HCT116 (cell line): ENCODE results near the gene TGFBR3L. TPM values are rescaled to one million over a fixed set of nuclear protein-coding genes. Genes with fewer than 3 reads are reported as not detected.

Experiments used
- ATAC-seq: fragments of 200-7000 bp; cut with Tn5 transposase; 2 replicates; pipeline ENCODE4 v1.9.1; 2020; ENCODE audit warnings: mild to moderate bottlenecking, moderate library complexity
- BruUV-seq: library from RNA; stranded (reverse); fragments of 400-500 nt; replicated peaks from 2 replicates; lab custom pipeline; 2021; lab: Mats Ljungman, UMichigan
- CTCF ChIA-PET: fragments of 300-600 bp; sonication (Branson Sonifier 250); formaldehyde crosslinking; loops from one replicate; lab custom pipeline; 2021; ENCODE audit warnings: antibody characterized with exemption; lab: Charles Lee
- POLR2A ChIA-PET: fragments of 300-600, 350-600 bp; sonication (Branson Sonifier 250); formaldehyde crosslinking; loops from one replicate; lab custom pipeline; 2021; ENCODE audit warnings: antibody characterized with exemption; lab: Charles Lee
- RAD21 ChIA-PET, 2 experiments: fragments of 300-600 bp; sonication (Branson Sonifier 250); formaldehyde crosslinking; loops; one replicate each; lab custom pipeline; 2023; ENCODE audit warnings: low total read pairs in 2 of 2; ENCODE audit not compliant: uncharacterized antibody in 2 of 2, unreplicated experiment in 2 of 2, low non-redundant PET in 1 of 2; lab: Charles Lee
- DNase-seq: peaks from one replicate; pipeline ENCODE4 v3.0.0-alpha.2; 2010; ENCODE audit warnings: low read depth, low spot score
- H2AFZ ChIP-seq: fragments of 200-600 bp; shearing (Covaris generic), sonication (generic); 2 replicates; pipeline ENCODE4 v1.6.1; 2017; ENCODE audit warnings: low read depth, mixed run types, mixed read lengths, antibody characterized with exemption, low read length; ENCODE audit not compliant: poor library complexity, severe bottlenecking
- H3K27ac ChIP-seq: 2 replicates; pipeline ENCODE4 v1.5.1; 2012; ENCODE audit warnings: low read depth, low read length
- H3K27me3 ChIP-seq: fragments of 200-600 bp; sonication (generic); 2 replicates; pipeline ENCODE4 v1.6.1; 2016; ENCODE audit warnings: mixed run types, low read length, mixed read lengths; ENCODE audit not compliant: insufficient read depth
- H3K36me3 ChIP-seq, 2 experiments: fragments of 200-500 bp in 1 of 2; fragments of 200-600 bp in 1 of 2; sonication (Bioruptor generic) in 1 of 2; sonication (generic) in 1 of 2; 2 replicates each; pipeline versions ENCODE4 v1.5.1 to v1.6.1; 2014 to 2016; ENCODE audit warnings: low read length in 2 of 2, inconsistent platforms in 1 of 2, mixed read lengths in 1 of 2, mixed run types in 1 of 2; ENCODE audit not compliant: insufficient read depth in 2 of 2, control insufficient read depth in 1 of 2
- H3K4me1 ChIP-seq, 2 experiments: fragments of 200-600 bp in 1 of 2; sonication (generic) in 1 of 2; 2 replicates each; pipeline versions ENCODE4 v1.5.1 to v1.6.1; 2012 to 2017; ENCODE audit warnings: low read length in 2 of 2, inconsistent platforms in 1 of 2, mild to moderate bottlenecking in 1 of 2, mixed read lengths in 1 of 2, mixed run types in 1 of 2, moderate library complexity in 1 of 2; ENCODE audit not compliant: insufficient read depth in 2 of 2, control insufficient read depth in 1 of 2
- H3K4me2 ChIP-seq: fragments of 200-600 bp; sonication (generic); 2 replicates; pipeline ENCODE4 v1.6.1; 2017; ENCODE audit warnings: mixed run types, low read length, mixed read lengths
- H3K4me3 ChIP-seq, 2 experiments: fragments of 200-600 bp in 1 of 2; sonication (generic) in 1 of 2; replicated peaks in 1 of 2; 2 replicates each; pipeline ENCODE4 v1.5.1; 2011 to 2016; ENCODE audit warnings: low read length in 2 of 2, control low read depth in 1 of 2, low read depth in 1 of 2, mild to moderate bottlenecking in 1 of 2, mixed read lengths in 1 of 2, mixed run types in 1 of 2
- H3K79me2 ChIP-seq: fragments of 200-600 bp; sonication (generic); 2 replicates; pipeline ENCODE4 v1.6.1; 2017; ENCODE audit warnings: mild to moderate bottlenecking, mixed run types, low read length, moderate library complexity, mixed read lengths; ENCODE audit not compliant: insufficient read depth
- H3K9ac ChIP-seq: fragments of 200-600 bp; sonication (generic); 2 replicates; pipeline ENCODE4 v1.6.1; 2016; ENCODE audit warnings: low read length, mixed read lengths
- H3K9me2 ChIP-seq: fragments of 200-600 bp; sonication (generic), shearing (Covaris generic); 2 replicates; pipeline ENCODE4 v1.6.1; 2017; ENCODE audit warnings: mixed run types, mild to moderate bottlenecking, moderate library complexity; ENCODE audit not compliant: insufficient read depth
- H3K9me3 ChIP-seq, 2 experiments: fragments of 200-500 bp in 1 of 2; fragments of 200-600 bp in 1 of 2; sonication (Bioruptor generic) in 1 of 2; sonication (generic) in 1 of 2; 2 replicates each; pipeline ENCODE4 v1.6.1; 2014 to 2017; ENCODE audit warnings: low read length in 2 of 2, mixed read lengths in 2 of 2, inconsistent platforms in 1 of 2, low read depth in 1 of 2, mild to moderate bottlenecking in 1 of 2, mixed run types in 1 of 2, moderate library complexity in 1 of 2; ENCODE audit not compliant: control insufficient read depth in 1 of 2, insufficient read depth in 1 of 2
- H4K20me1 ChIP-seq: fragments of 200-600 bp; sonication (generic), shearing (Covaris generic); 2 replicates; pipeline ENCODE4 v1.6.1; 2017; ENCODE audit warnings: mixed run types, mild to moderate bottlenecking, moderate library complexity; ENCODE audit not compliant: insufficient read depth
- CBX3 ChIP-seq: IDR thresholded peaks from 2 replicates; pipeline ENCODE4 v1.6.1; 2012; ENCODE audit warnings: low read depth
- CEBPB ChIP-seq: IDR thresholded peaks from 2 replicates; pipeline ENCODE4 v1.6.1; 2012; ENCODE audit warnings: low read depth
- EGR1 ChIP-seq: IDR thresholded peaks from 2 replicates; pipeline ENCODE4 v1.6.1; 2012; ENCODE audit warnings: low read depth
- ELF1 ChIP-seq: IDR thresholded peaks from 2 replicates; pipeline ENCODE4 v1.6.1; 2012; ENCODE audit warnings: low read depth, borderline replicate concordance
- EZH2 ChIP-seq: fragments of 200-600 bp; sonication (generic); IDR thresholded peaks from 2 replicates; pipeline ENCODE4 v1.6.1; 2017; ENCODE audit warnings: antibody characterized with exemption, mixed run types
- EZH2phosphoT487 ChIP-seq: fragments of 200-600 bp; IDR thresholded peaks from 2 replicates; pipeline ENCODE4 v1.6.1; 2018; ENCODE audit warnings: antibody characterized with exemption, borderline replicate concordance
- JUND ChIP-seq: IDR thresholded peaks from 2 replicates; pipeline ENCODE4 v1.6.1; 2012
- POLR2A ChIP-seq: IDR thresholded peaks from 2 replicates; pipeline ENCODE4 v1.7.0; 2011; ENCODE audit warnings: borderline replicate concordance; ENCODE audit not compliant: insufficient read depth, insufficient read length; ENCODE audit errors: extremely low read depth
- POLR2AphosphoS5 ChIP-seq: IDR thresholded peaks from 2 replicates; pipeline ENCODE4 v1.6.1; 2011; ENCODE audit warnings: mild to moderate bottlenecking, low read depth, low read length, moderate library complexity
- SIN3A ChIP-seq: IDR thresholded peaks from 2 replicates; pipeline ENCODE4 v1.6.1; 2012; ENCODE audit warnings: low read depth
- SP1 ChIP-seq: IDR thresholded peaks from 2 replicates; pipeline ENCODE4 v1.6.1; 2012; ENCODE audit warnings: low read depth
- SRF ChIP-seq: IDR thresholded peaks from 2 replicates; pipeline ENCODE4 v1.6.1; 2012; ENCODE audit warnings: low read depth
- YY1 ChIP-seq: IDR thresholded peaks from 2 replicates; pipeline ENCODE4 v1.6.1; 2011; ENCODE audit warnings: low read length, low read depth, moderate library complexity, mild to moderate bottlenecking; ENCODE audit not compliant: insufficient replicate concordance; ENCODE audit errors: extremely low read depth
- ZFX ChIP-seq: fragments of 450-650 bp; IDR thresholded peaks from 2 replicates; pipeline ENCODE4 v1.6.1; 2017
- ZNF274 ChIP-seq: fragments of 200-500 bp; sonication (Bioruptor generic); IDR thresholded peaks from 2 replicates; pipeline ENCODE4 v1.6.1; 2014; ENCODE audit warnings: mild to moderate bottlenecking, low read depth, low read length, inconsistent platforms
- intact Hi-C: fragments of 100-400 bp; cut with micrococcal nuclease; formaldehyde crosslinking; loops from 2 replicates; pipeline ENCODE4 v1.10.0; 2022
- total RNA-seq: library from RNA; stranded (reverse); gene quantifications from one replicate; pipeline ENCODE4 v1.2.1, GENCODE V29; 2021; ENCODE audit not compliant: unreplicated experiment
- TF ChIP-seq, protein P1 (sequence below): IDR thresholded peaks from 2 replicates; pipeline ENCODE4 v1.6.1; 2012
- TF ChIP-seq, protein P2 (sequence below): IDR thresholded peaks from 2 replicates; pipeline ENCODE4 v1.6.1; 2011; ENCODE audit warnings: mild to moderate bottlenecking, low read length, moderate library complexity; ENCODE audit not compliant: insufficient replicate concordance; ENCODE audit errors: extremely low read depth
- TF ChIP-seq, protein P3 (sequence below), 3 experiments: fragments of 200-600 bp in 1 of 3; sonication (generic) in 1 of 3; IDR thresholded peaks in 2 of 3; conservative IDR thresholded peaks in 1 of 3; 2 replicates each; pipeline ENCODE4 v1.5.1; 2012 to 2017; ENCODE audit warnings: low read depth in 2 of 3, low read length in 2 of 3, antibody characterized with exemption in 1 of 3, borderline replicate concordance in 1 of 3, control low read depth in 1 of 3, mild to moderate bottlenecking in 1 of 3, mixed read lengths in 1 of 3, mixed run types in 1 of 3, moderate library complexity in 1 of 3; ENCODE audit not compliant: insufficient read depth in 1 of 3
- TF ChIP-seq, protein P4 (sequence below): IDR thresholded peaks from 2 replicates; pipeline ENCODE4 v1.6.1; 2012; ENCODE audit warnings: low read depth

Gene TGFBR3L
- total RNA-seq, 1 experiment from 2014 or later: 30.9 TPM

DNA sequence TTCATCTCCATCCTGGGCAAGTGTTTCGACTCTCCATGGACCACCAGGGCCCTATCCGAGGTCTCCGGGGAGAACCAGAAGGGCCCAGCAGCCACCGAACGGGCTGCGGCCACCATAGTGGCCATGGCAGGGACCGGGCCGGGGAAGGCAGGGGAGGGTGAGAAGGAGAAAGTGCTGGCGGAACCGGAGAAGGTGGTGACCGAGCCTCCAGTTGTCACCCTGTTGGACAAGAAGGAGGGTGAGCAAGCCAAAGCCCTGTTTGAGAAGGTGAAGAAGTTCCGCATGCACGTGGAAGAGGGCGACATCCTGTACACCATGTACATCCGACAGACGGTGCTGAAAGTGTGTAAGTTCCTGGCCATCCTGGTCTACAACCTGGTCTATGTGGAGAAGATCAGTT, 15.7 kb upstream of the TGFBR3L start:
- ChIA-PET RAD21 (no interaction called here), CTCF (no interaction called here), POLR2A (interaction anchor here (1.5 kb wide), 1 partner anchor 45 kb away, joined by 3 read pairs; the partner anchor contains the start of gene TIMM44)
- Histone ChIP-seq H3K9me2 (no peaks in the 10 kb centered on the region), H3K9me3 (no peaks in the 10 kb centered on the region), H3K4me1 (peaks cover 0 to 16% of the 10 kb centered on the region in 2 experiments; a peak in 2 of 4 replicates), H3K4me2 (no peak overlapping the region), H3K79me2 (peaks cover 14% of the 10 kb centered on the region; the same call in 1 of the 2 replicates), H3K27ac (no peak overlapping the region), H3K4me3 (no peak overlapping the region), H3K9ac (no peak overlapping the region), H2AFZ (no peak overlapping the region), H4K20me1 (no peaks in the 10 kb centered on the region), H3K27me3 (no peaks in the 10 kb centered on the region), H3K36me3 (peaks cover 0 to 9% of the 10 kb centered on the region in 2 experiments; a peak in 2 of 4 replicates)
- intact Hi-C loops: no loop called here
- no TSS peak for BruUV-seq
- DNase-seq: no peak
- no peak for ATAC-seq
- TF ChIP-seq, protein P1, sequence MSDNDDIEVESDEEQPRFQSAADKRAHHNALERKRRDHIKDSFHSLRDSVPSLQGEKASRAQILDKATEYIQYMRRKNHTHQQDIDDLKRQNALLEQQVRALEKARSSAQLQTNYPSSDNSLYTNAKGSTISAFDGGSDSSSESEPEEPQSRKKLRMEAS: no peak
- no peak for TF ChIP-seq ELF1
- no peak for TF ChIP-seq CEBPB
- TF ChIP-seq SIN3A: no peak
- TF ChIP-seq ZFX: no peak
- TF ChIP-seq EZH2phosphoT487: no peak
- TF ChIP-seq EGR1: no peak
- no peak for TF ChIP-seq POLR2AphosphoS5
- TF ChIP-seq SP1: no peak
- TF ChIP-seq, protein P2, sequence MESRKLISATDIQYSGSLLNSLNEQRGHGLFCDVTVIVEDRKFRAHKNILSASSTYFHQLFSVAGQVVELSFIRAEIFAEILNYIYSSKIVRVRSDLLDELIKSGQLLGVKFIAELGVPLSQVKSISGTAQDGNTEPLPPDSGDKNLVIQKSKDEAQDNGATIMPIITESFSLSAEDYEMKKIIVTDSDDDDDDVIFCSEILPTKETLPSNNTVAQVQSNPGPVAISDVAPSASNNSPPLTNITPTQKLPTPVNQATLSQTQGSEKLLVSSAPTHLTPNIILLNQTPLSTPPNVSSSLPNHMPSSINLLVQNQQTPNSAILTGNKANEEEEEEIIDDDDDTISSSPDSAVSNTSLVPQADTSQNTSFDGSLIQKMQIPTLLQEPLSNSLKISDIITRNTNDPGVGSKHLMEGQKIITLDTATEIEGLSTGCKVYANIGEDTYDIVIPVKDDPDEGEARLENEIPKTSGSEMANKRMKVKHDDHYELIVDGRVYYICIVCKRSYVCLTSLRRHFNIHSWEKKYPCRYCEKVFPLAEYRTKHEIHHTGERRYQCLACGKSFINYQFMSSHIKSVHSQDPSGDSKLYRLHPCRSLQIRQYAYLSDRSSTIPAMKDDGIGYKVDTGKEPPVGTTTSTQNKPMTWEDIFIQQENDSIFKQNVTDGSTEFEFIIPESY: no peak
- TF ChIP-seq, protein P3, sequence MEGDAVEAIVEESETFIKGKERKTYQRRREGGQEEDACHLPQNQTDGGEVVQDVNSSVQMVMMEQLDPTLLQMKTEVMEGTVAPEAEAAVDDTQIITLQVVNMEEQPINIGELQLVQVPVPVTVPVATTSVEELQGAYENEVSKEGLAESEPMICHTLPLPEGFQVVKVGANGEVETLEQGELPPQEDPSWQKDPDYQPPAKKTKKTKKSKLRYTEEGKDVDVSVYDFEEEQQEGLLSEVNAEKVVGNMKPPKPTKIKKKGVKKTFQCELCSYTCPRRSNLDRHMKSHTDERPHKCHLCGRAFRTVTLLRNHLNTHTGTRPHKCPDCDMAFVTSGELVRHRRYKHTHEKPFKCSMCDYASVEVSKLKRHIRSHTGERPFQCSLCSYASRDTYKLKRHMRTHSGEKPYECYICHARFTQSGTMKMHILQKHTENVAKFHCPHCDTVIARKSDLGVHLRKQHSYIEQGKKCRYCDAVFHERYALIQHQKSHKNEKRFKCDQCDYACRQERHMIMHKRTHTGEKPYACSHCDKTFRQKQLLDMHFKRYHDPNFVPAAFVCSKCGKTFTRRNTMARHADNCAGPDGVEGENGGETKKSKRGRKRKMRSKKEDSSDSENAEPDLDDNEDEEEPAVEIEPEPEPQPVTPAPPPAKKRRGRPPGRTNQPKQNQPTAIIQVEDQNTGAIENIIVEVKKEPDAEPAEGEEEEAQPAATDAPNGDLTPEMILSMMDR (IDR thresholded peaks at IDR 0.05 in 2 of 3, conservative IDR thresholded peaks at IDR 0.05 in 1 of 3; ENCODE audit: borderline replicate concordance in 1 of 3, insufficient read depth in 1 of 3, low read depth in 2 of 3, low read length in 2 of 3): no peak
- no peak for TF ChIP-seq YY1
- TF ChIP-seq POLR2A: no peak
- TF ChIP-seq JUND: no peak
- TF ChIP-seq, protein P4, sequence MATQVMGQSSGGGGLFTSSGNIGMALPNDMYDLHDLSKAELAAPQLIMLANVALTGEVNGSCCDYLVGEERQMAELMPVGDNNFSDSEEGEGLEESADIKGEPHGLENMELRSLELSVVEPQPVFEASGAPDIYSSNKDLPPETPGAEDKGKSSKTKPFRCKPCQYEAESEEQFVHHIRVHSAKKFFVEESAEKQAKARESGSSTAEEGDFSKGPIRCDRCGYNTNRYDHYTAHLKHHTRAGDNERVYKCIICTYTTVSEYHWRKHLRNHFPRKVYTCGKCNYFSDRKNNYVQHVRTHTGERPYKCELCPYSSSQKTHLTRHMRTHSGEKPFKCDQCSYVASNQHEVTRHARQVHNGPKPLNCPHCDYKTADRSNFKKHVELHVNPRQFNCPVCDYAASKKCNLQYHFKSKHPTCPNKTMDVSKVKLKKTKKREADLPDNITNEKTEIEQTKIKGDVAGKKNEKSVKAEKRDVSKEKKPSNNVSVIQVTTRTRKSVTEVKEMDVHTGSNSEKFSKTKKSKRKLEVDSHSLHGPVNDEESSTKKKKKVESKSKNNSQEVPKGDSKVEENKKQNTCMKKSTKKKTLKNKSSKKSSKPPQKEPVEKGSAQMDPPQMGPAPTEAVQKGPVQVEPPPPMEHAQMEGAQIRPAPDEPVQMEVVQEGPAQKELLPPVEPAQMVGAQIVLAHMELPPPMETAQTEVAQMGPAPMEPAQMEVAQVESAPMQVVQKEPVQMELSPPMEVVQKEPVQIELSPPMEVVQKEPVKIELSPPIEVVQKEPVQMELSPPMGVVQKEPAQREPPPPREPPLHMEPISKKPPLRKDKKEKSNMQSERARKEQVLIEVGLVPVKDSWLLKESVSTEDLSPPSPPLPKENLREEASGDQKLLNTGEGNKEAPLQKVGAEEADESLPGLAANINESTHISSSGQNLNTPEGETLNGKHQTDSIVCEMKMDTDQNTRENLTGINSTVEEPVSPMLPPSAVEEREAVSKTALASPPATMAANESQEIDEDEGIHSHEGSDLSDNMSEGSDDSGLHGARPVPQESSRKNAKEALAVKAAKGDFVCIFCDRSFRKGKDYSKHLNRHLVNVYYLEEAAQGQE: no peak
- TF ChIP-seq EZH2: no peak
- no peak for TF ChIP-seq SRF
- TF ChIP-seq ZNF274: no peak
- TF ChIP-seq CBX3: no peak
